ENCODE data around the gene KCNA5. TPM values are rescaled to one million over a fixed set of nuclear protein-coding genes. Genes with fewer than 3 reads are reported as not detected.

The KCNA5 gene
- total RNA-seq, 1 experiment from 2014 or later = not detected

DNA sequence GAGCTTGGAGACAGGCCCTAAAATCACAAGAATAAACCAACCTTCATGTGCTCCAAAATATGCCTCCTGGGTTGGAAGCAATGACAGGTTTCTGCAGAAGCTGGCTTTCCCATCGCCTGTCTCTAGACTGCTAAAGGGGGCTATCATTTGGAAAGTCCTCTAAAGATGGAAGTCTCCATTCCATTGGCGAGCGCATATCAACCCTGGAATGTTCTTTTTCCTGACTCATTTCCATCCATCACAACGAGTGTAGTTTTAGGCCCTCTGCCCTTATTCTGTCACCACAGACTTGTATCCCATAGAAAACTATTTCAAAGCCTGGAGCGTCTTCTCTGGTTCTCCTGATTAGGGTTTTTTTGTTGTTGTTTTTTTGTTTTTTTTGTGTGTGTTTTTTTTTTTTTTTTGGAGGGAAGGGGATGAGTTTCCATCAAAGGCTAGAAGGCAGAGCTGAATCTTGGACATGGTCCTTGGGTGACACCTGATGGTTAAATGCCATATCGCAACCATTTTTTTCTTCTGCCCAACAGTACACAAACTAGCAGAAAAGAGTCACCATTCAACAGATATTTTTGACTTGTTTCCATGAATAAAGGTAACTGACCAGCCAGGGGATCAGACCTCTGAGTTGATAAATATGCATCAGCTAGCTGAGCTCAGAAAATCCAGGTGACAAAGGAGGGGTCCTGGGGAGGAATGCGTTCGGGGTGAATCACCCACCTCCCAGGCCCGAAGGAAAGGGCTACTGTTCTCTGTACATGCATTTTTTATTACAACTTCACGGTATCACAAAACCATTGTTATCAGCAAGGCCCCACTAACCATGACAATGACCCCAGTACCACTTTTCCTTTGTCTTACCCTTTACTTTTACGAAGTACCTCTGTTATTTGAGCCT lies 40.5 kb downstream of the KCNA5 start:
- peak; percentile 84 for DNase-seq (ENCODE audit: low read depth)
- in situ Hi-C loops (cut with HindIII; ENCODE audit: low pct_unique_long_range_greater_than_20kb, low sequenced_read_pairs) = loop anchor here (10.0 kb wide), 1 partner anchor 59 kb away; no protein-coding TSS in a partner anchor

DNA sequence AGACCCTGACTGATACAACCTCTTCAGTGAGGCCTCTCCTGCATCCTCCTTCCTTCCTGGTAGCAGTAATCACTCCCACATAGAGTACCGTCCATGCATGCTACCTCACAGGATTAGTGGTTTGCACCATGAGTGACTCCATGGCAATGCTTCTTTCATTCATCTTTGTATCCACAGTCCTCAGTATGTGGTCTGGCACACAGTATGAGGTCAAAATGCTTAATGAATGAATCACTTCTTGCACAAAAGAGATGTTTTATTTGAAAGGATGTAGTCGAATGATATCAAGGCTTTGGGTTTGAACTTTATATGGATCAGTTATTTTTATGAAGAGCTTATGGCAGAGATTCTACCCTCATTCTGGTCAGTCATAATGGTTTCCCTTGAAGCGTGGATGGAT lies 42.2 kb downstream of the KCNA5 start:
- DNase-seq (ENCODE audit: low read depth) = peak; percentile 97
- in situ Hi-C loops (cut with HindIII; ENCODE audit: low pct_unique_long_range_greater_than_20kb, low sequenced_read_pairs) = loop anchor here (10.0 kb wide), 1 partner anchor 61 kb away; no protein-coding TSS in a partner anchor

DNA sequence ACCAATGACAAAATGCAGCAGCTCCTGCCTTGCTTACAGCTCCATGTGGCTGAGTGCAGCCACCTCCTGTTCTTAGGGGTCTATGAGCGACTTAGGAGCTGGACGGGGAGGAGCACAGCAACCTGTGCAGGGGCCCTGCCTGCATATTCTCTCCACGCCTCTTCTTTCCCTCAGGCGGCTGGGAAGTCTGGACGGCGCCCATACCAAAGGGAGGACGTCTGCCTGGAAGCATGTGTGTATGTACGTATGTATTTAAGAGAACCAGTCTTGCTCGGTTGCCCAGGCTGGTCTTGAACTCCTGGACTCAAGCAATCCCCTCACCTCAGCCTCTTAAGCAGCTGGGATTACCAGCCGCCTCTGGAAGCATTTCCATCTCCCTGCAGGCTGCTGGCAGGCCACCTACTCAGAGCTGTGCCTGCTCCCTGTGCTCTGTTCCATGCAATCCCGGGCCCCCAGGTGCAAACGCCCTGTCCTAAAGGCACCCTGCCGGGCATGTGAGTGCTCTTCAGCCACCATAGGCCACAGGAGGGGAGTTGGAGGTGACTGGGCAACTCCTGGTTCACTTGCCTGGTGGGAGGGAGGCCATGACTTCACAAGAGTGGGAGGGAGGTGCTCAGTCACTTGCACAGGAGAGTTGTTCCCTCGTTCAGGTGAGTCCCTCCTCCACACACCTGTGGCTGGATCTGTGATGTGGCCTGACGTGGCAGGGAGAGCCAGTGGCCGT lies 44.3 kb downstream of the KCNA5 start:
- no peak for DNase-seq (ENCODE audit: low read depth)
- in situ Hi-C loops (cut with HindIII; ENCODE audit: low pct_unique_long_range_greater_than_20kb, low sequenced_read_pairs) = loop anchor here (10.0 kb wide), 1 partner anchor 63 kb away; no protein-coding TSS in a partner anchor

GRCh38 chr12:5088586-5089264 lies 45.0 kb downstream of the KCNA5 start:
- in situ Hi-C loops (cut with HindIII; ENCODE audit: low pct_unique_long_range_greater_than_20kb, low sequenced_read_pairs) = loop anchor here (10.0 kb wide), 1 partner anchor 64 kb away; no protein-coding TSS in a partner anchor
- DNase-seq (ENCODE audit: low read depth) = peak; percentile 99

DNA sequence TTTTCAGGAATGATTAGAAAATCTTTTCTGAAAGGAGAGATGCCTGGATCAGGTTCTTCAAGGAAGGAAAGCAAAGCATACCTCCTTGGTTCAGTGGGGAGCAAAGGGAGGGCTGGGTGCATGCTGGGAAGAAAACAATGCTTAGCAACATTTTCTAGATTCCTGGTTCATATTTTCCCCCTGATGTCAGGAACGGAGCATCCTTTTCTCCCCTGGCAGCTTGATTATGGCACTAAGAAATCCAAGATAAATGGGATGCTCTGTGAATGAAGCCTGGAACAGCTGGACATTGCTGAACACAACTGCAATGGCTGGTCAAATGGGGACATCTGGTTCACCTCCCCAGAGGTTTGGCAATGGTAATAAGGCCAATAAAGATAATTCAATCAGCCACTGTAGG lies 50.9 kb downstream of the KCNA5 start:
- no peak for DNase-seq (ENCODE audit: low read depth)
- in situ Hi-C loops (cut with HindIII; ENCODE audit: low pct_unique_long_range_greater_than_20kb, low sequenced_read_pairs) = no loop called here

DNA sequence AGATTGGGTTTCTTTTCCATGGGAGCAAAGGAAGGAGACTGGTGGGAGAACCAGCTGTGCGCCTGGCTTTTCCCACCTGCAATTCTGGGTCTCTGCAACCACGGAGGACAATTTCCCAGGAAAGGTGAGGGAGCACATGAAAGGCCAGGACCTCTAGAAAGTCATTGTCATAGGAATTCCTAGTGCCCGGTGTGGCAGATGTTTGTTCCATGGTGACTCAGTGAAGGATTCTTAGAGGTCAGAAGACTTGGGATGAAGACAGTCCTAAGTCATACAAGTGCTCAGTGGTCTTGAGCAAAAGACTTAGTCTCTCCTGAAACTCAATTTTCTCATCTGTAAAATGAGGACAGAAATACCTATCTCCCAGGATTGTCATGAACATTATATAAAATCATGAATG lies 51.3 kb downstream of the KCNA5 start:
- in situ Hi-C loops (cut with HindIII; ENCODE audit: low pct_unique_long_range_greater_than_20kb, low sequenced_read_pairs) = no loop called here
- DNase-seq (ENCODE audit: low read depth) = no peak

Other genes starting within 250 kb of the KCNA5 start
- not detected in 2 replicates for gene KCNA1, start 134.0 kb upstream of the KCNA5 start, total RNA-seq (2014; rRNA removed; shearing (Covaris generic); ENCODE audit: low replicate concordance)